EL (cell line): Measurements from ENCODE around the gene CDH13.
A peak's percentile ranks its signal among the peaks of the same experiment; 100 is the strongest.

Experiments
- DNase-seq: peaks from one replicate; pipeline ENCODE4 v3.0.0-alpha.2; 2016

Gene CDH13

DNA sequence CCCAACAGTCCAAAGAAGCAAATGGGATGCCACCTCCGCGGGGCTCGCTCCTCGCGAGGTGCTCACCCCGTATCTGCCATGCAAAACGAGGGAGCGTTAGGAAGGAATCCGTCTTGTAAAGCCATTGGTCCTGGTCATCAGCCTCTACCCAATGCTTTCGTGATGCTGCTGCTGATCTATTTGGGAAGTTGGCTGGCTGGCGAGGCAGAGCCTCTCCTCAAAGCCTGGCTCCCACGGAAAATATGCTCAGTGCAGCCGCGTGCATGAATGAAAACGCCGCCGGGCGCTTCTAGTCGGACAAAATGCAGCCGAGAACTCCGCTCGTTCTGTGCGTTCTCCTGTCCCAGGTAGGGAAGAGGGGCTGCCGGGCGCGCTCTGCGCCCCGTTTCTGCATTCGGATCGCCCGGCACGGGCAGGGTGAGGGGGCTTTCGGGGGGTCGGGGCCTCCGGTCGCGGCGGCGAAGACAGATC is at the start of gene CDH13:
TSS of gene CDH13 (plus strand) at position 179 of the 471 bp plus-strand sequence.
- peak; percentile 77 for DNase-seq

GRCh38 chr16:82580298-82580890 is 46.4 kb upstream of the CDH13 start:
- DNase-seq, result peak; percentile 9

DNA sequence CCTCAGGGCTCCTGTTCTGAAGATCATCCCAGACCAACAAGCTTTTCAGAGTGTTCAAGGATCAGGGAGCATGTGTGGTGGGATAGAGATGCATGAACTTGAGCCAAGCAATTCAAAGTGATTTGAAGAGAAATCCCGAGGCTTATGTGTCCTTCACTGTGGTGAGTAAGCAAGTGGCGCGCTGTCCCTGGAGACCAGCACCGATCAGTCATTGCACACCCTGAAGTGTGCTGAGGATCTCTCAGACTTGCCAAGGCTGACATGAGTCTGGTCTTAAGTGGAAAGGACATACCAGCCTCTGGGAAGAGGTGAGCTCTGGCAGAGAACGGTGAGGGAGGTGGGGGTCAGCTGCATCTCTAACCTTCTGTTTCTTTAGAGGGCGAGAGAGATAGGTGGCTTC is 43.8 kb upstream of the CDH13 start:
- no peak for DNase-seq

DNA sequence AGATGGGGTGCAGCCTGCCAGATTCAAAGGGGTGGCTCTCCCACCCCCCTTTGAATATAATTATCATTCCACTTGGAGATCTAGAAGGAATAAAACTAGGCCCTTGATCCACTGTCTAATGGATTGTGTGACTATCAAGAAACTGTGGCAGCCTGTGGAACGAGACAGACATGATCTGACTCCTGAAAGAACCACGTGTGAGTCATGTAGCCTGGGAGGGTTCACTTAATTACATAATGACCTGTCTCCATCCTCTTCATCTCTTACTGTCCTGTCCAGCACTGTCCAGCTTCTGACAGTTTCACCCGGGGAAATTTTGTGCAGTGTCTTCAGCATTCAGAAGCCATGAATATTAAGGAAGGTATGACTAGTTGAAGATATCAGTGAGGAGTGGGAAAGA is 43.3 kb upstream of the CDH13 start:
- DNase-seq, result peak; percentile 14

GRCh38 chr16:82584553-82585152 is 42.1 kb upstream of the CDH13 start:
- no peak for DNase-seq

GRCh38 chr16:82585675-82586074 is 41.1 kb upstream of the CDH13 start:
- DNase-seq, result peak; percentile 71

- no peak for DNase-seq
Observed at GRCh38 chr16:82586130-82586529, 40.6 kb upstream of the CDH13 start.

DNA sequence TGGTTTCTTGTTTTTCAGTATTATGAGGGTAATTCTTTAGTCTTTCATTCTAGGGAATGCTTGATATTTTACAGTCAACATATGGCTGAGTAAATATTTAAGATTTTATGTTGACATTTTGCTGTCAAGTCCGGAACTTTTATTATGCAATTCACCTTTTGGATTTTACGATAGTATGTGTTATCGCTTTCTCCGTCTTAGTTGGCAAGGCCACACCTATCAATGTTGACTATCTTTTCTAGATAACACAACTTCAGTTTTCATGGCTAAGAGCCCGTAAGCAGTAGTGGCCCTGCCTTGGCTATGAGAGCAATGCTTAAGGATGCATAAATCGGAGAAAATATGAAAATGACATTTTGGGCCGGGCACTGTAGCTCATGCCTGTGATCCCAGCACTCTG is 39.5 kb upstream of the CDH13 start:
- no peak for DNase-seq

- no peak for DNase-seq
Observed at GRCh38 chr16:82589407-82589806, 37.4 kb upstream of the CDH13 start.

- no peak for DNase-seq
Observed at GRCh38 chr16:82594114-82594513, 32.7 kb upstream of the CDH13 start.

GRCh38 chr16:82598771-82599170 is 28.0 kb upstream of the CDH13 start:
- no peak for DNase-seq

DNA sequence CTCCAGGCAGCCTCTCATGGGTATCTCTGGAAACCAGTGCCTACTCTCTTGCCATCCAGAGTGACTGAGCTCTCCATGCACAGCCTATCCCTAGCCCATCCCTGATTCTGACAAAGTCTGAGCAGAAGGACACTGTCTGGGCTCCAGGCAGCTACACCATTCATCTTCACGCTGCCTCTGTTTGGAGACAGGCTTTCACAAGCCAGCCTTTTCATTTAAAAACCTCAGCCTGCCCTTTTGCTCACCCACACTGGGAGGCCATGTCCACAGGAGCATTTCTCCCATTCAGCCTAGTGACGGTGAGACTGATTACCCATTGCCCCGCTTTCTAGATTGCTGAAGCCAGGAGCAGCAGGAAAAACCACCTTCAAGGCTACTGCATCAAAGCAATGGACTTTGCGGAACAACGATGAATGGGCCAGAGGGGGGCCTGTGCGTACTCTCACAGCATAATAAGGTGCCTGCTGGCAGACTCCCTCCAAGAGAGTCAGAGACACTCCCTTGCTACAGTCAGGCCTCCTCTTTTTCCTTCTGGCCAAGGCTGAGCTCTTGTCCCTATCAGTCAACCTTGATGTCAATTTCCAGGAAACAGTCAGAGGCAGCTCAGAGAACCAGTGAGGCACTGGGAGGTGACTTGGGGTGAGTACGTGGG is 24.7 kb upstream of the CDH13 start:
- no peak for DNase-seq

- DNase-seq, result peak; percentile 67
Observed at GRCh38 chr16:82603784-82604411, 22.9 kb upstream of the CDH13 start.

DNA sequence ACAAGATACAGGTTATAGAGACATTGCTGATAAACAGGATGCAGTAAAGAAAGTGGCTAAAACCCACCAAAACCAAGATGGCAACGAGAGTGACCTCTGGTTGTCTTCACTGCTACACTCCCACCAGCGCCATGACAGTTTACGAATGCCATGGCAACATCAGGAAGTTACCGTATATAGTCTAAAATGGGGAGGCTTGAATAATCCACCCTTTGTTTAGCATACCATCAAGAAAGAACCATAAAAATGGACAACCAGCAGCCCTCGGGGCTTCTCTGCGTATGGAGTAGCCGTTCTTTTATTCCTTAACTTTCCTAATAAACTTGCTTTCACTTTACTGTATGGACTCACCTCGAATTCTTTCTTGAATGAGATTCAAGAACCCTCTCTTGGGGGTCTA is 21.7 kb upstream of the CDH13 start:
- no peak for DNase-seq

GRCh38 chr16:82605863-82606620 is 20.7 kb upstream of the CDH13 start:
- DNase-seq, result no peak

GRCh38 chr16:82609140-82609539 is 17.6 kb upstream of the CDH13 start:
- no peak for DNase-seq

GRCh38 chr16:82612263-82612662 is 14.5 kb upstream of the CDH13 start:
- no peak for DNase-seq

- DNase-seq, result no peak
Observed at GRCh38 chr16:82616356-82616755, 10.4 kb upstream of the CDH13 start.

GRCh38 chr16:82621781-82622180 is 5.0 kb upstream of the CDH13 start:
- no peak for DNase-seq

GRCh38 chr16:82623241-82623640 is 3.5 kb upstream of the CDH13 start:
- DNase-seq, result no peak

GRCh38 chr16:82625066-82625968 is 1.5 kb upstream of the CDH13 start:
- no peak for DNase-seq

DNA sequence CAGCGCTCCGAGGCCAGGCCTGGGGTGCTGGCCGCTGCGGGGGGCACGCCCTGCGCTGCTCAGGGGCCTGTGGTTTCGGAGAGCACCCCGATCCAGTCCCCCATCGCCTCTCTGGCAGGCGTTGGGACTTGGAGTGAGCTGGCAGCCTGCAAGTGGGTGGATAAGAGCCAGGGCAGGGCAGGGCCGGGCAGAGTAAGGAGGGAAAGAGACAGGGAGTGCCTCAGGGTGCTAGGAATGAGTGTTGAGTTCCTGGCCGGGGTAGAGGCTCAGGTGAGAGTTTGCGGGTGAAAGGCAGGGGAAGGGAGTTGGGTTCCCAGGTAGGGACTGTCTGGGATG is 1.3 kb downstream of the CDH13 start:
- peak; percentile 72 for DNase-seq
